Fibroblast of skin of back (primary cell): ENCODE data around the gene ZNF429.
"Not testable (repeated sequence)": the region's sequence is repeated elsewhere in the genome, so short reads cannot be mapped to it uniquely, and the experiment has no call there.

Experiments used
- DNase-seq: peaks from one replicate; pipeline ENCODE4 v3.0.0-alpha.2; 2013

Gene ZNF429

DNA sequence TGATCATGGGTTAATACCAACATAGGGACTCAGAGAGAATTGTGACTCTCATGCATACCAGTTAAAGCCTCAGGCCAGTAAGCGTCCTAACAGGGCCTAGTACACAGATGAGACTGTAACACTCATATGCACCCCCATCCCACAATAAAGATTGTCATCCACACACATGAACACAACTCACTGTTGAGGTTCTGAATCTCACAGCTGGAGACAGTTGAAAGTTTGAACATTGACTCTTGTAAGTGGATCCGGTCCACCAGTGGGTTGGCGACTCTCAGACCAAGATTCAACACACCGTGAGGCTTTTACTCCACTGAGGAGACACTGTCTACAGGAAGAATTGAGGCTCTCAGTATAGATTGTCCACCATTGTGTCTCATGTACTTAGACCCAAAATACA, 88.1 kb downstream of the ZNF429 start:
- no peak for DNase-seq

DNA sequence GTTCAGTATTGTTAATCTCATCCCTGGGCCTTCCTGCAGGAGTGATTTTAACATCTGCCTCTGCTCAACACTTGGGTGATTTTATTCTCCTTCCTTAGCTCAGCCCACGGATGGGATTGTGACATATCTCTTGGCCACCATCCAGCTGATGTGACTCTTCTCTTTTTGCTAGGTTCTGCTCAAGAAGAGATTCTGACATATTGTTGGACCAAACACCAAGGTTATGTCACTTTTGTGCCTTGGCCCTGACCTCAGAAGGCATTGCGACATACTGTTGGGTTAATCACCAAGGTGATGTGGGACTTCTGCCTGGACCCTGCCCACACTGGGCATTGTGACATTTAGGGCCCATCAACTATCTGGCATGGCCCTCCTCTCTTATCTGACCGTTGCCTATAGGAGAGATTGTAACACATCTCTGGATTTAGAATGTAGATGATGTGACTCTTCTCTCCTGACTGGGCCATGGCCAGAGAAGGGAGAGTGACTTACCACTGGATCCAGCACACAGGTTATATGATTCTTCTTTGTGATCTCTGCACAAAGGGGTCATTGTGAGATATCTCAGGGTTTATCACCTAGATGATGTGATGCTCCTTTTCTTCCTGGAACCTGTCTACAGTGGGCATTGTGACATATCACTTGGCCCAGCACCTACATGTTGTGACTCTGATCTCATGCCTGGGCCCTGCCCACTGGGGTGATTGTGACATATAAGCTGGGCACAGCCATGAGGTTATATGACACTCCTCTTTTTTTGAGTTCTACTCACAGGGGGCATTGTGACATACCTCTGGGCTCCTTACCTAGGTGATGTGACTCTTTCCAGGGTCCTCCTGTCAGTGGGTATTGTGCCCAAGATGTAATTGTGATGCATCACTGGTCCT, 88.8 kb downstream of the ZNF429 start:
- no peak for DNase-seq

DNA sequence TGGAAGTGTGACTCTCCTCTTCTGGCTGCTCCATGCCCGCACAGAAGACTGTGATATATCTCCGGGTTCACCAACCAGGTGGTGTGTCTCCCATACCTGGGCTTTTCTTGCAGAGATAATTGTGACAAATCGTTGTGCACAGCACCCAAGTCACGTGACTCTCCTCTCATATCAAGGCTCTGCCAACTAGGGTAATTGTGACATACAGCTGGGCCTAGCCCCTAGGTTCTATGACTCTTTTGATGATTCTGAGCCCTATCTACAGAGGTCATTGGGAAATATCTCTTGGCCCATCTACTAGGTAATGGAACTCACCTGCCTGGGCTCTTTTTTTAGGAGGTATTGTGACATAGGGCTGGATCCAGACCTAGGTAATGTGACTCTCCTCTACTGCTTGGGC, 89.8 kb downstream of the ZNF429 start:
- no peak for DNase-seq

DNA sequence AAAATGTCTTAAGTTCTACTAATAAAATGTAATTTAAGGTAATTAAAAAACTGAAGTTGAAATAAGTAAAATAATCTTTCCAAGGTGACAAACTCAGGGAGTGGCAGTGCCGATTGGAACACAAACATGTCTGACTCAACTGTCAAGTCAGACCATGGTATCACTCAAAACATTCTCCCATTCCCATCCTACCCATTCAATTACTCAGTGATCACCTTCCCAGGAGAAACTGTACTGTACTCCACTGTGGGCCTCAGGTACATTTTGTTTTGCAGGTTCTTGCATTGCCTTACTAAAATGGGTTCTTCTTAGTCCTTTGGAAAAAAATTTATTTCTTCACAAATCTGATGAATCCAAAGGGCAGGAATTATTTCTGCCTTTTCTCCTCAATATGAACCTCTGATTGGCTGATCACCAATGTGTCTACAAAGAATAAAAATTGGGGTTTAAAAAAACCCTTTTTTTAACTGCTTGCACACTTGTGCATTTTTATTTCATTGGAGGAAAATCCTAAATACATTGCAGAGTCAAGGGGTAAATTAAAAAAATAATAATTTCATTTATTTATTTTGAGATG, 96.8 kb downstream of the ZNF429 start:
- DNase-seq = no peak

DNA sequence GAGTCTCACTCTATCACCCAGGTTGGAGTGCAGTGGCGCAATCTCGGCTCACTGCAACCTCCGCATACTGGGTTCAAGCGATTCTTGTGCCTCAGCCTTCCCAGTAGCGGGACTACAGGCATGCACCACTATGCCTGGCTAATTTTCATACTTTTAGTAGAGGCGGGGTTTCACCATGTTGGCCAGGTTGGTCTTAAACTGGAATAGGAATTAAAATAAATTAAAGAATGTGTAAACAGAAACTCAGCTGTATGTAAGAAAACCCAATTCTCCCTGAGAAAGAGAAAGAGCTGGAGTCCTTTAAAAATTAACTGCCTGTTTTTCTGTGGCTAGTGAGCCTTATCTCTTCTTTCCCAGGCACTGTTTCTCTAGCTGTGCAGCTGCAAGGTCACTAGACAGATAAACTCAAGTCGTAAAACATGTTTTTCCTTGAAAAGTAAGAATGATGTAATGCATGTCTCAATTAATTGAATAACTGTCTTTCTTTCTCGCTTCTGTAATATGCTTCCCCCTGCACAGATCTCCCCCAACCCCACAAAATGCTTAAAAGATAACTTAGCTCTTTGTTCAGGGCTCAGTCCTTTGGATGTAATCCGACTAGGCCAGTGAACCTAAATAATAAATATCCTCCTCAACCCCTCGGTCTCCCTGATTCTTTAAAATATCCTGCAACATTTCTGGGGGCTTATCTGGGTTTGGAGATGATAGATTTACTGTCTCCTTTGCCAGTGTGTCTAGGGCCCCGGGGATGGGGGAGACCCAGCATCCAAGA, 97.4 kb downstream of the ZNF429 start:
- DNase-seq = not testable (repeated sequence)

DNA sequence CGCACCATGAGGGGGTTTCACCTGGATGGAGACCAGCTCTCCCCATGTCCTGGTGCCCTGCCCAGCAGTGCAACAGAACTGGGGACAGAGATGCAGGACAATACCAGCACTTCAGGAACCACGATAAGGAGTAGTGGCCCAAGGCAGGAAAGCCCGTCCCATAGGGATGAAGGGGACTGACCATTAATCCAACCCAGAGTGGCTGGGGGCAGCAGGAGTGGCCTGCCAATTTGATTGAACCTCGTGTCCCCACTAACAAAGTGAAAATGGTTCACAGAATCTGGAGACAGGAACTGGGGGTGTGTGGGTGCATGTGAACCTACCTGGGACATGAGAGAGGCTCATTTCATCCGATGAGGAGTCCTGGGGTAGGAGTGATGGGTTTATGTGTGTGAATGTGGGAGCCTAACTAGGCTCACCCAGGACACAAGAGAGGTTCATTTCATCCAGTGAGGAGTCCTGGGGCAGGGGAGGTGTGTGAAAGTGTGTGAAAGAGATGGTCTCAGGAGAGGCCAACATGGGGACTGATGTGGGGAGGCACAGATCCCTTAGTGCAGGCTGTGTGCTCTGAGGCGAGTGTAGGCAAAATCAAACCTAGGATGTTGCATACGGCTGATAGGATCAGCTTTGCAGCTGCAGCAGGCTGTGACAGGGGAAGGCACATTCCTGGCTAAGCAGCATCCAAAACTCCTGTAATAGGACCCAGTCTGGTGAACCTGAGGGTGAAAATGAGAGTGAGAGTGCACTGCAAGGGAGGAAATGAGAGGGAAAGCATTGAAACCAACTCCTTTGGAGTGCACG, 98.2 kb downstream of the ZNF429 start:
- no peak for DNase-seq

DNA sequence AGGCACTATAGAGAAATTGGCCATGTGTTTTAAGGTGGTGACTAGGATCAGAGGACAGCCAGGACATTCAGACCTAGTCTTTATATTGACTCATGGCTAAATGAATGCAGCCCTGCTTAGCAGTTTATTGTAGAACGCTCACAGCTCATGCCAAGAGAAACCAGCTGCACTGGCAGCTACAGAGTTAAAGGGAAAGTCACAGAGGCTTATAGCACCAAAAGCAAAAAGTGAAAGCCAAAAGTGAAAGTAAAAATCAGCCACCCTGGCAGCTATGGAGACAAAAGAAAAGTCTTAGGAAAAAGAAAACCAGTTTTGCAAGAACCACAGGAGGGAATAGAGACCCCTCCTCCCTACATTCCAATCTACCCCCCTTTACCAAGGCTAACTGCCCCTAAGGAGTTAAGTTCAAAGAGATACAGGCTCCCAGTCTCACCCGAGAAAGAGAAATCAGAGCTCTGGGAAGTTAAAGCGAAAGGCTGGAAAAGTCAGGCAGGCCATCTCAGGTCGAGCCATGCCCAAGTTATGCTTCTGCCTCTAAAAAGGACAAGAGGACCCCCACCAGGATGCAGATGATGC, 99.0 kb downstream of the ZNF429 start:
- DNase-seq = peak; percentile 24
